ENCODE measurements around the gene IL6ST.

The IL6ST gene

DNA sequence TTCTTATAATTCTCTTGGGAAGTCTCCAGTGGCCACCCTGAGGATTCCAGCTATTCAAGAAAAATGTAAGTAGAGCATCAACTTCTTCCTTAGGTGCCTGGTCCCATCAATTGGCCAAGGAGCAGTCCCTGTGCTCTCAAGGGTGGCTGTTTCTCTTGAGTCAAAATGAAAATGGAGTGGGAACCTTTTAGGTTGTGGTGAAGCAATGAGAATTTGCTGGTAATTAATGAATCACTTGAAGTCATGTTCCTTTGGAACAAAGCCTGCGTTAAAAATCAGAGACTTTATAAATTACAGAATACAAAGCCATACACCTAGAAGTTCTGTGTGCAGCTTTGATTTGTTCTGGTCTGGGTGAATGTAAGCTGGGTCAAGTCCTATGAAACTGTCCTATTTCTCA lies 94.7 kb downstream of the IL6ST start:
- no peak for DNase-seq (ENCODE audit: extremely low read depth in 1 of 2, low read depth in 1 of 2)

DNA sequence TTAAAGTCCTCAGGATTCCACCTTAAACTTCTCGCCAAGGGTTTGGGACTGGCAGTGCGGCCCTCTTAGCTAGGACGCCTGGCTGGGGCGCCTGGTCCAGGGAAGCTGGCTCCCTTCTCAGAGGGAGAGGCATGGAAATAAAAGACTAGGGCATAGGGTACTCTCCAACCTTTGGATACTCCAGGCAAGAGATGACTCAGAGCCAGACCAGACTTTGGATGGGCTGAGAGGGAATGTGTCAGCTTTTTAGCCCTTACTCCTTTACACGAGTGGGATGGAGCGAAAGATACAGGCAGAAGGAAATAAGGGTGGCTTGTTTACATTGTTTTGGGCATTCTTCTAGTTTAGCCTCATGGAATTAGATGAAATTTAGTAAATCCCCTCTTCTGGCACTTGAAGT lies 95.4 kb downstream of the IL6ST start:
- no peak for DNase-seq (ENCODE audit: extremely low read depth in 1 of 2, low read depth in 1 of 2)

DNA sequence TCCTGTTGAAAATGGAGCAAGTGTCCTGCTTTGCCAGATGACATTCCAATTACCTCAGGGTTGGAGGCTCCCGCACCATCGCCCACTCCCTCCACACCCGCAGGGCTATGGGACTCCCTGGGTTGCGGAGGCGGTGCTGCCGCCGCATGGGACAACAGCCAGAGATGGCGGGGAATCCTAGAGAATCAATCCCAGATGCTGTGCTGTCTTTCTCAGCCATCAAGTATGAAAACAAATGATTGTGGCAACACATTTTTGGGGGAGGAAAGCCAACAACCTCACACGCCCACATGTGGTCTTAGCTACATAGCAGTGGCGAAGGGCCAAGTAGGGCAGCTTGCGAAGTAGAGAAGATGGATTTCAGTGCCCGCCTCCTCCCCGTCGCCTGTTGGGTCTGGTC lies 96.9 kb downstream of the IL6ST start:
- peak; percentile 16 to 32 for DNase-seq (ENCODE audit: extremely low read depth in 1 of 2, low read depth in 1 of 2)

DNA sequence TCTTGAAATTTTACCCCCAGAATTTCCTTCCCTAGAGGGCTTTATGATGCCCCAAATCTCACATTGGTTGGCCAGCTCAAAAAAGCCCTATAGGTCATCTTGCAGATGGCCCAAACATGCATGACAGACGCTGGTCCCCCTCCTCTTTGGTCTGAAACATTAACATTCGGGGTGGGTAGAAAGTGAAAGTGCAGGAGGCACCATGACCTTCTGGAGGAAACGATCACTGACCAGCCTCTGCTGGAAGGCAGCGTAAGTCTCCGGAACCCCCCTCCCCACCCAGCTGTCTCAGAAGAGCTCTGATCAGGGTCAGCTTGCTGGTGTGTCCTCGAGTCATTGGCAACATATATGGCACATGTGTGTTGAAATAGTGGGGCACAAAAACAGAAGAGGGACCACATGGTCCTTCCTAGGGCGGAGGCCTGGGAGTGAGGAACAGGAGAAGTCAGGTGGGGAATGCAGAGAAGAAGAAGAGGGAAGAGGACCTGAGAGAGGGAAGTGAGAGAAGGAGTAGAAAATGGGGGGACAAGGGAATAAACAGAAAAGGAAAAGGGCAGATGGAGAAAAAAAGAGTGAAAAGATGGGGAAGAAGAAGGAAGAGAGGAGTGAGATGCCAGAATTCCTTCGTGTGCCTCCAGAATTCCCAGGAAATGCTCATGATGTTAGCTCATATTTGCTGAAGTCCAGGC lies 97.4 kb downstream of the IL6ST start:
- DNase-seq (ENCODE audit: extremely low read depth in 1 of 2, low read depth in 1 of 2), result no peak

DNA sequence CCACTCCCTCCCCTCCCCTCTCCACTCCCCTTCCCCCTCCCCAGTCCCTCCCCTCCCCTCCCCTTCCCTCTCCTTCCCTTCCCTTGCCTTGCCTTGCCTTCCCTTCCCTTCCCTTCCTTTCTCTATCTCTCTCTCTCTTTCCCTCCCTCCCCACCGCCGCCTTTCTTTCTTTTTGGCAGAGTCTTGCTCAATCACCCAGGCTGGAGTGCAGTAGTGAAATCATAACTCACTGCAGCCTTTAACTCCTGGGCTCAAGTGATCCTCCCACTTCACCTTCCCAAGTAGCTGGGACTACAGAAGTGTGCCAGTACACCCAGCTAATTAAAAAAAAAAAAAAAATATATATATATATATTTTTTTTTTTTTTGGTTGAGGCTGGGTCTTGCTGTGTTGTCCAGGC lies 98.1 kb downstream of the IL6ST start:
- DNase-seq (ENCODE audit: extremely low read depth in 1 of 2, low read depth in 1 of 2), result no peak

DNA sequence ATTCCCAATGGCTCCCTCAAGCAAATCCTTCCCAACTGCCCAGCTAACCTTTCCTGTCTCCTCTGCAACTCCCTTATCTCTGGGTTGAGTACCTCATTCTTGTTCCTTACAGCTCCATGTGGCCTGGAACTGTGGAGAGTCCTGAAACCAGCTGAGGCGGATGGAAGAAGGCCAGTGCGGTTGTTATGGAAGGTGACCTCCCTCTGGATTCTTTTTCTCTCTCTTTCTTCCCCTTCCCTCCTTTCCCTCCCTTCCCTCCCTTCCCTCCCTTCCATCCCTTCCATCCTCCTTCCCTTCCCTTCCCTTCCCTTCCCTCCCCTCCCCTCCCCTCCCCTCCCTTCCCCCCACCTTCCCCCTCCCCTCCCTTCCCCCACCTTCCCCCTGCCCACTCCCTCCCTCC lies 98.5 kb downstream of the IL6ST start:
- DNase-seq (ENCODE audit: extremely low read depth in 1 of 2, low read depth in 1 of 2), result no peak

DNA sequence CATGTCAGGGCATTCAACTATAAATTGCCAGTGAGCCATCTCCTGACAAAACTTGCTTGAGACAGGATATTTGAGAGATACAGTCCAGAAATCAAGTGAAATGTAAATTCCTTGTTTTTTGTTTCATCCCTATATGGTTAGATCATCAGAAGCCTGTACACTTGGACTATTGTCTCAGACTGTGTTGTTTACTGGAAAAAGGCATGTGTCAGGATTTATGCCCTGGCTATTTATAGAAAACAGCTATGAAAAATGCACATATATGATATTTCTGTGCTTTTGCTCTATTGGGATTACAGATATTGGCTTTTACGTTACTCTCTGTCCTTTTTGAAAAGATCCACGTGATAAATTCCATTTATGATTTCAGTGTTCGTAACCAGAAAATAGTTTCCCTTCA lies 99.4 kb downstream of the IL6ST start:
- DNase-seq (ENCODE audit: extremely low read depth in 1 of 2, low read depth in 1 of 2), result no peak

DNA sequence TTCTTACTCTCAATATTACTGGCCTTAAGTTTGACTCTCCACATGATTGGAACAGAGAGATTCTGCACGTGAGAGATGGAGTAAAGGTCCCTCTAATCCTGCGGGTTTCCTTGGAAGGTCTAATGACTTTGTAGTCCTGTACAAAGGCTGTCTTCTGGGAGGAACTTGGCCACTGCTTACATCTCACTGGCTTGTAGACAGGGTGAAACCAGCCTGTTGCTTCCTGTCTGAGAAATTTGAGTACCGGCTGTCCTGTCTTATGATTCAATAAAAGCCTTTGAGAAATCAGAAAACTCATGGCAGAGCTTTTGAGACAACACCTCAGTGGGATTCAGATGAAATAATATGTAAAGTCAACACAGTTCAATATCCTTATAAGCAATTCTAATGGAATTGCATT lies 100.6 kb downstream of the IL6ST start:
- no peak for DNase-seq (ENCODE audit: extremely low read depth in 1 of 2, low read depth in 1 of 2)

DNA sequence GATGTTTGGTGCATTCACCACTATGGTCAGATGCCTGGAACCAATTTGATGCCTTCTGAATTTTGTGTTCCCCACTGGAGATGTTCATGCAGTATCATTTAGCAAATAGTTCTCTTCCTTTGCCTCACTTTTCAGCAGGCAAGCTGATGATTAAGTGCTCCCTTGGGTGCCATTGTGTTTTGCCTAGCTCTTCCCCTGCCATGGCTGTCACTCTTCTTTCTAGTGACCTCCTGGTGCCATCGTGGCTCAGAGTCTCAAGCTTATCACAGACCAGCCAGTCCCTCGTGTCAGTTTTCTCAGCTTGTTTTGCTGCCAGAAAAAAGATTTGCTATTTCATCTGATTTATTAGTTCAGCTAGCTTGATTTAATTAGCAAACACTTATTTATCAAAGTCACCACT lies 102.3 kb downstream of the IL6ST start:
- no peak for DNase-seq (ENCODE audit: extremely low read depth in 1 of 2, low read depth in 1 of 2)

DNA sequence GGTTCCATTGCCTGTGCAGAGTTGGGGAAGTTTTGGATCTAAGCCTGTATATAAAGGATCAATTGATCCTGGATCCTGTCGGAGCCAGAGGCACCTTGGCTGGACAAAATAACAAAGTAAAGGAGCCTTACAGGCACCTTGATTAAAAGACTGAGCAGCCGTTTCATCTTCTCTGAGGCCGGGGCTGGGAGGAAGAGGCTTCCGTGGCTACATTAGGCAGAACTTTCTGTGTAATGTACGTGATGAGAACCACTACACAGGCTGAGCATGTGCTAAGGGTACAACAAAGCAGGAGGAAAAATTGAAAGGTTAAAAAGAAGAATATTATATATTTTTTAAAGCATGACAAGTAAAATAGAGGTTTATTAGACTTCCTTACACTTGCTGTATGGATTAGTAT lies 106.6 kb downstream of the IL6ST start:
- DNase-seq (ENCODE audit: extremely low read depth in 1 of 2, low read depth in 1 of 2), result no peak

DNA sequence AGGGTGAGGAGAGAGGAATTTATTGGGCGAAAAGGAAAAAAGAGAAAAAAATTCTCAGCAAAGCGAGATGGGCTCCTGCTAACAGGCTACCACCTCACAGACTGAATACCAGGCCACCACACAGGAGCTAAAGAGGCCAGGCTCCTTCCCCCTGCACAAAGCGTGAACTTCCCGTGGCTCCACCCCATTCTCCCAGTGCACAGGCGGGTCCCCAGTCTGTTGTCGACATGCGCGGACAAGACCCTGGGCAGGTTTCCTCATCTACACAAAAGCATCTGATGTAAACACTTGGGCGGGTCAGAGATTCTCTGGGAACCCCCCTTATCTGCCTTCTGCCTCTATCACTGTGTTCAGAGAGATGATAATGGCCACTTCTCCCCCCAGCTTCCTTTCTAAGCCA lies 109.4 kb downstream of the IL6ST start:
- DNase-seq (ENCODE audit: extremely low read depth in 1 of 2, low read depth in 1 of 2), result no peak
